ENCODE measurements around the gene MMP8.

- TF ChIP-seq CTCF (IDR thresholded peaks at IDR 0.05) (no peak), ZFX (IDR thresholded peaks at IDR 0.05; ENCODE audit: borderline replicate concordance) (no peak)
These were observed 39.0 kb downstream of the MMP8 start for GRCh38 chr11:102685754-102686153.
